CD8-positive, alpha-beta memory T cell (primary cell): ENCODE data around the gene CDKN2B-AS1. TPM values are rescaled to one million over a fixed set of nuclear protein-coding genes. Genes with fewer than 3 reads are reported as not detected.

ENCODE experiments used
- CTCF ChIA-PET: fragments of 350-600 bp; sonication (Branson Sonifier 250); formaldehyde crosslinking; loops from one replicate; lab custom pipeline; 2021; ENCODE audit warnings: antibody characterized with exemption; lab: Charles Lee
- POLR2A ChIA-PET: fragments of 350-600 bp; sonication (Branson Sonifier 250); formaldehyde crosslinking; loops from one replicate; lab custom pipeline; 2021; ENCODE audit warnings: antibody characterized with exemption; lab: Charles Lee
- DNase-seq, 5 donors: peaks; one replicate each; pipeline versions ENCODE4 v3.0.0 to v3.0.0-alpha.2; 2020 to 2022; ENCODE audit warnings: mixed read lengths in 1 of 5
- H3K27ac ChIP-seq: one replicate; pipeline ENCODE4 v1.7.0; 2013; ENCODE audit warnings: low read depth, mild to moderate bottlenecking, low read length, moderate library complexity
- H3K27me3 ChIP-seq: 2 replicates; pipeline ENCODE4 v1.7.0; 2013; ENCODE audit warnings: low read length, mild to moderate bottlenecking; ENCODE audit not compliant: insufficient read depth, poor library complexity, severe bottlenecking
- H3K36me3 ChIP-seq: 2 replicates; pipeline ENCODE4 v1.7.0; 2013; ENCODE audit warnings: mild to moderate bottlenecking, low read length, moderate library complexity; ENCODE audit not compliant: insufficient read depth
- H3K4me1 ChIP-seq: 2 replicates; pipeline ENCODE4 v1.7.0; 2013; ENCODE audit warnings: mild to moderate bottlenecking, low read length, moderate library complexity; ENCODE audit not compliant: insufficient read depth
- H3K4me3 ChIP-seq: 2 replicates; pipeline ENCODE4 v1.7.0; 2013; ENCODE audit warnings: mild to moderate bottlenecking, low read length
- H3K9me3 ChIP-seq: 2 replicates; pipeline ENCODE4 v1.7.0; 2013; ENCODE audit warnings: mild to moderate bottlenecking, low read length
- H3K27ac Mint-ChIP-seq, 8 donors: one replicate each; pipeline ENCODE4 v1.8.0; 2020 to 2021; ENCODE audit warnings: mixed read lengths in 8 of 8, mild to moderate bottlenecking in 6 of 8, inconsistent platforms in 3 of 8, moderate library complexity in 3 of 8
- H3K27me3 Mint-ChIP-seq, 2 donors: one replicate each; pipeline ENCODE4 v1.8.0; 2020 to 2021; ENCODE audit warnings: mixed read lengths in 2 of 2, mild to moderate bottlenecking in 1 of 2, moderate library complexity in 1 of 2
- H3K36me3 Mint-ChIP-seq, 3 donors: one replicate each; pipeline ENCODE4 v1.8.0; 2020 to 2021; ENCODE audit warnings: mixed read lengths in 3 of 3, inconsistent platforms in 1 of 3, mild to moderate bottlenecking in 1 of 3
- H3K4me1 Mint-ChIP-seq, 3 donors: one replicate each; pipeline ENCODE4 v1.8.0; 2020 to 2021; ENCODE audit warnings: mixed read lengths in 3 of 3, inconsistent platforms in 1 of 3, mild to moderate bottlenecking in 1 of 3
- H3K4me3 Mint-ChIP-seq, 7 donors: one replicate each; pipeline ENCODE4 v1.8.0; 2020 to 2021; ENCODE audit warnings: mixed read lengths in 7 of 7, mild to moderate bottlenecking in 6 of 7, moderate library complexity in 4 of 7, inconsistent platforms in 2 of 7
- H3K9me3 Mint-ChIP-seq, 5 donors: one replicate each; pipeline ENCODE4 v1.8.0; 2020 to 2022; ENCODE audit warnings: mixed read lengths in 5 of 5, mild to moderate bottlenecking in 3 of 5, moderate library complexity in 2 of 5, inconsistent platforms in 1 of 5
- polyA plus RNA-seq: library from polyadenylated mRNA; unstranded; fragments of 300-500 nt; fragmentation: Illumina TruSeq; gene quantifications from one replicate; pipeline ENCODE4 v1.2.3, GENCODE V29; 2021
- total RNA-seq, 2 experiments: library from RNA; stranded (reverse); gene quantifications; one replicate each; pipeline ENCODE4 v1.2.3, GENCODE V29; 2021

CDKN2B-AS1 gene
- total and polyA plus RNA-seq, 3 experiments from 2014 or later: 0.58 to 0.74 TPM; not detected in 1

- no peaks in the 10 kb centered on the region for H3K36me3 ChIP-seq
- ChIA-PET CTCF (interaction anchor here (1.0 to 6.0 kb wide), 5 partner anchors 17 to 200 kb away, joined by 3 to 142 read pairs (median 5); partner anchors contain the start of genes CDKN2A and CDKN2B-AS1), POLR2A (no interaction called here)
- peaks cover 13% of the 10 kb centered on the region for H3K4me1 ChIP-seq
- H3K4me3 Mint-ChIP-seq: peak overlapping the region in 1 of 7 donors; percentile 38
- DNase-seq: no peak
- H3K9me3 Mint-ChIP-seq: peaks cover 0 to 2% (median 0%) of the 10 kb centered on the region in 5 donors
- H3K4me1 Mint-ChIP-seq: peaks cover 16 to 18% (median 16%) of the 10 kb centered on the region in 3 donors
- H3K4me3 ChIP-seq: no peak overlapping the region
- H3K36me3 Mint-ChIP-seq: no peaks in the 10 kb centered on the region
- no peak overlapping the region for H3K27ac Mint-ChIP-seq
- H3K27me3 Mint-ChIP-seq: peaks cover 22 to 36% of the 10 kb centered on the region in 2 donors
- H3K27ac ChIP-seq: no peak overlapping the region
- no peaks in the 10 kb centered on the region for H3K9me3 ChIP-seq
- peaks cover 18% of the 10 kb centered on the region for H3K27me3 ChIP-seq
Measured at GRCh38 chr9:22010866-22011625, 16.5 kb downstream of the CDKN2B-AS1 start.

GRCh38 chr9:22022396-22022795, 27.8 kb downstream of the CDKN2B-AS1 start:
- Histone ChIP-seq H3K4me3 (no peak overlapping the region), H3K9me3 (no peaks in the 10 kb centered on the region), H3K27ac (no peak overlapping the region), H3K4me1 (no peaks in the 10 kb centered on the region), H3K36me3 (no peaks in the 10 kb centered on the region), H3K27me3 (no peaks in the 10 kb centered on the region)
- no peak overlapping the region for H3K27ac Mint-ChIP-seq
- H3K27me3 Mint-ChIP-seq: peaks cover 15 to 32% of the 10 kb centered on the region in 2 donors
- peaks cover 3 to 11% (median 9%) of the 10 kb centered on the region in 5 donors for H3K9me3 Mint-ChIP-seq
- POLR2A ChIA-PET: no interaction called here
- CTCF ChIA-PET: no interaction called here
- H3K4me1 Mint-ChIP-seq: no peaks in the 10 kb centered on the region
- no peak overlapping the region for H3K4me3 Mint-ChIP-seq
- H3K36me3 Mint-ChIP-seq: peaks cover 0 to 25% (median 0%) of the 10 kb centered on the region in 3 donors
- no peak for DNase-seq

- no peaks in the 10 kb centered on the region for H3K4me1 Mint-ChIP-seq
- CTCF ChIA-PET: interaction anchor here (2.6 kb wide), 1 partner anchor 18 kb away, joined by 9 read pairs; the partner anchor contains the start of gene CDKN2B
Measured at GRCh38 chr9:22026696-22027095, 32.1 kb downstream of the CDKN2B-AS1 start.

GRCh38 chr9:22028394-22028793, 33.8 kb downstream of the CDKN2B-AS1 start:
- H3K27ac Mint-ChIP-seq: no peak overlapping the region
- no peak overlapping the region for H3K4me3 Mint-ChIP-seq
- H3K36me3 ChIP-seq: no peaks in the 10 kb centered on the region
- H3K27ac ChIP-seq: no peak overlapping the region
- CTCF ChIA-PET: interaction anchor here (1.1 to 2.6 kb wide), 3 partner anchors 11 to 215 kb away, joined by 3 to 9 read pairs (median 3); partner anchors contain the start of gene CDKN2B
- H3K9me3 Mint-ChIP-seq: no peaks in the 10 kb centered on the region
- no peak for DNase-seq
- H3K9me3 ChIP-seq: no peaks in the 10 kb centered on the region
- H3K36me3 Mint-ChIP-seq: peaks cover 0 to 4% (median 0%) of the 10 kb centered on the region in 3 donors
- H3K4me1 ChIP-seq: no peaks in the 10 kb centered on the region
- no peaks in the 10 kb centered on the region for H3K4me1 Mint-ChIP-seq
- peaks cover 4 to 6% of the 10 kb centered on the region in 2 donors for H3K27me3 Mint-ChIP-seq
- no peaks in the 10 kb centered on the region for H3K27me3 ChIP-seq
- no peak overlapping the region for H3K4me3 ChIP-seq
- POLR2A ChIA-PET: no interaction called here

More at GRCh38 chr9:22026696-22027095, 32.1 kb downstream of the CDKN2B-AS1 start:
- Mint-ChIP-seq H3K27me3 (peaks cover 8 to 13% of the 10 kb centered on the region in 2 donors), H3K9me3 (no peaks in the 10 kb centered on the region), H3K27ac (no peak overlapping the region), H3K36me3 (peaks cover 0 to 7% (median 0%) of the 10 kb centered on the region in 3 donors), H3K4me3 (no peak overlapping the region)
- Histone ChIP-seq H3K9me3 (no peaks in the 10 kb centered on the region), H3K36me3 (no peaks in the 10 kb centered on the region), H3K4me3 (no peak overlapping the region), H3K27ac (no peak overlapping the region), H3K27me3 (no peaks in the 10 kb centered on the region), H3K4me1 (no peaks in the 10 kb centered on the region)
- no peak for DNase-seq
- POLR2A ChIA-PET: no interaction called here

GRCh38 chr9:22029231-22029630, 34.6 kb downstream of the CDKN2B-AS1 start:
- POLR2A ChIA-PET: no interaction called here
- Histone ChIP-seq H3K36me3 (no peaks in the 10 kb centered on the region), H3K27me3 (no peaks in the 10 kb centered on the region), H3K9me3 (no peaks in the 10 kb centered on the region), H3K4me1 (no peaks in the 10 kb centered on the region), H3K4me3 (no peak overlapping the region), H3K27ac (no peak overlapping the region)
- H3K36me3 Mint-ChIP-seq: no peaks in the 10 kb centered on the region
- no peak for DNase-seq
- CTCF ChIA-PET: interaction anchor here (1.4 kb wide), 1 partner anchor 10 kb away, joined by 3 read pairs; no protein-coding TSS in a partner anchor
- no peak overlapping the region for H3K27ac Mint-ChIP-seq
- peaks cover 0 to 2% of the 10 kb centered on the region in 2 donors for H3K27me3 Mint-ChIP-seq
- no peaks in the 10 kb centered on the region for H3K4me1 Mint-ChIP-seq
- no peaks in the 10 kb centered on the region for H3K9me3 Mint-ChIP-seq
- H3K4me3 Mint-ChIP-seq: no peak overlapping the region

- no peak for DNase-seq
- Mint-ChIP-seq H3K4me3 (no peak overlapping the region), H3K27me3 (no peaks in the 10 kb centered on the region), H3K4me1 (no peaks in the 10 kb centered on the region), H3K27ac (no peak overlapping the region), H3K9me3 (no peaks in the 10 kb centered on the region), H3K36me3 (no peaks in the 10 kb centered on the region)
- Histone ChIP-seq H3K4me3 (no peak overlapping the region), H3K4me1 (no peaks in the 10 kb centered on the region), H3K9me3 (no peaks in the 10 kb centered on the region), H3K27ac (no peak overlapping the region), H3K27me3 (no peaks in the 10 kb centered on the region), H3K36me3 (no peaks in the 10 kb centered on the region)
- CTCF ChIA-PET: interaction anchor here (1.1 to 1.4 kb wide), 2 partner anchors 9 to 22 kb away, joined by 3 to 4 read pairs; no protein-coding TSS in a partner anchor
- POLR2A ChIA-PET: no interaction called here
Measured at GRCh38 chr9:22030101-22030598, 35.6 kb downstream of the CDKN2B-AS1 start.

- H3K27ac Mint-ChIP-seq: peak overlapping the region in 1 of 8 donors; percentile 33
- no peak overlapping the region for H3K4me3 Mint-ChIP-seq
- Histone ChIP-seq H3K27me3 (no peaks in the 10 kb centered on the region), H3K9me3 (no peaks in the 10 kb centered on the region), H3K4me1 (no peaks in the 10 kb centered on the region), H3K27ac (no peak overlapping the region), H3K4me3 (no peak overlapping the region), H3K36me3 (no peaks in the 10 kb centered on the region)
- peaks cover 0 to 9% (median 7%) of the 10 kb centered on the region in 3 donors for H3K4me1 Mint-ChIP-seq
- H3K27me3 Mint-ChIP-seq: no peaks in the 10 kb centered on the region
- H3K9me3 Mint-ChIP-seq: no peaks in the 10 kb centered on the region
- CTCF ChIA-PET: interaction anchor here (1.0 to 1.6 kb wide), 2 partner anchors 23 to 218 kb away, joined by 6 read pairs; partner anchors contain the start of gene CDKN2B
- DNase-seq: no peak
- POLR2A ChIA-PET: no interaction called here
- H3K36me3 Mint-ChIP-seq: peaks cover 0 to under 1% (median 0%) of the 10 kb centered on the region in 3 donors
Measured at GRCh38 chr9:22031655-22032411, 37.2 kb downstream of the CDKN2B-AS1 start.
